ENCODE data around the gene ARHGAP1. TPM values are rescaled to one million over a fixed set of nuclear protein-coding genes. Genes with fewer than 3 reads are reported as not detected.

ARHGAP1 gene
- total RNA-seq, 3 donors from 2014 or later (not counting 1 experiment from before 2014, with no cell fraction given): 89.8 to 111 (median 102) TPM

GRCh38 chr11:46659908-46660307, 40.5 kb downstream of the ARHGAP1 start:
- intact Hi-C loops (cut with micrococcal nuclease): no loop called here
- 78% methylated on average over 1 of the region's 1 CpG for WGBS (ENCODE audit: insufficient coverage)
- H3K9me3 Mint-ChIP-seq: no peaks in the 10 kb centered on the region
- Histone ChIP-seq H3K27me3 (ENCODE audit: control insufficient read depth, insufficient read depth, low read length) (no peaks in the 10 kb centered on the region), H3K4me3 (ENCODE audit: low read length) (no peak overlapping the region), H3K9me3 (ENCODE audit: control insufficient read depth, insufficient read depth, low read length) (no peaks in the 10 kb centered on the region), H3K36me3 (ENCODE audit: control insufficient read depth, insufficient read depth, low read length) (peaks cover 70% of the 10 kb centered on the region), H3K27ac (ENCODE audit: low read length) (no peak overlapping the region), H3K4me1 (ENCODE audit: control insufficient read depth, insufficient read depth, low read length) (no peaks in the 10 kb centered on the region)
- peaks cover 7% of the 10 kb centered on the region for H3K36me3 Mint-ChIP-seq
- no peaks in the 10 kb centered on the region for H3K4me1 Mint-ChIP-seq
- no peak overlapping the region for H3K4me3 Mint-ChIP-seq
- no peak for ATAC-seq
- TF ChIP-seq CTCF (IDR thresholded peaks at IDR 0.05): no peak
- no peak for DNase-seq
- no peaks in the 10 kb centered on the region for H3K27me3 Mint-ChIP-seq (ENCODE audit: low read depth in 2 of 2)
- H3K27ac Mint-ChIP-seq: no peak overlapping the region

- Histone ChIP-seq H3K4me3 (ENCODE audit: low read length) (no peak overlapping the region), H3K4me1 (ENCODE audit: control insufficient read depth, insufficient read depth, low read length) (no peaks in the 10 kb centered on the region), H3K27ac (ENCODE audit: low read length) (no peak overlapping the region), H3K9me3 (ENCODE audit: control insufficient read depth, insufficient read depth, low read length) (no peaks in the 10 kb centered on the region), H3K27me3 (ENCODE audit: control insufficient read depth, insufficient read depth, low read length) (no peaks in the 10 kb centered on the region), H3K36me3 (ENCODE audit: control insufficient read depth, insufficient read depth, low read length) (peaks cover 72% of the 10 kb centered on the region)
- TF ChIP-seq CTCF (IDR thresholded peaks at IDR 0.05): no peak
- intact Hi-C loops (cut with micrococcal nuclease): no loop called here
- Mint-ChIP-seq H3K27me3 (ENCODE audit: low read depth in 2 of 2) (no peaks in the 10 kb centered on the region), H3K4me1 (no peaks in the 10 kb centered on the region), H3K4me3 (no peak overlapping the region), H3K27ac (no peak overlapping the region), H3K9me3 (no peaks in the 10 kb centered on the region), H3K36me3 (peaks cover 7% of the 10 kb centered on the region)
- no peak for DNase-seq
- WGBS (ENCODE audit: insufficient coverage): 89% methylated on average over 4 of the region's 4 CpGs
- no peak for ATAC-seq
Measured at GRCh38 chr11:46658259-46658658, 42.2 kb downstream of the ARHGAP1 start.

GRCh38 chr11:46657186-46657585, 43.2 kb downstream of the ARHGAP1 start:
- WGBS (ENCODE audit: insufficient coverage): 94% methylated on average over 3 of the region's 3 CpGs
- Mint-ChIP-seq H3K4me3 (no peak overlapping the region), H3K27ac (no peak overlapping the region), H3K36me3 (peaks cover 7% of the 10 kb centered on the region), H3K27me3 (ENCODE audit: low read depth in 2 of 2) (no peaks in the 10 kb centered on the region), H3K9me3 (no peaks in the 10 kb centered on the region), H3K4me1 (no peaks in the 10 kb centered on the region)
- no peak overlapping the region for H3K27ac ChIP-seq (ENCODE audit: low read length)
- intact Hi-C loops (cut with micrococcal nuclease): no loop called here
- TF ChIP-seq CTCF (IDR thresholded peaks at IDR 0.05): no peak
- H3K27me3 ChIP-seq (ENCODE audit: control insufficient read depth, insufficient read depth, low read length): no peaks in the 10 kb centered on the region
- no peaks in the 10 kb centered on the region for H3K4me1 ChIP-seq (ENCODE audit: control insufficient read depth, insufficient read depth, low read length)
- ATAC-seq: no peak
- H3K9me3 ChIP-seq (ENCODE audit: control insufficient read depth, insufficient read depth, low read length): no peaks in the 10 kb centered on the region
- DNase-seq: no peak
- H3K4me3 ChIP-seq (ENCODE audit: low read length): no peak overlapping the region
- peaks cover 75% of the 10 kb centered on the region for H3K36me3 ChIP-seq (ENCODE audit: control insufficient read depth, insufficient read depth, low read length)

- Mint-ChIP-seq H3K27ac (no peak overlapping the region), H3K9me3 (no peaks in the 10 kb centered on the region), H3K36me3 (peaks cover 16% of the 10 kb centered on the region), H3K27me3 (ENCODE audit: low read depth in 2 of 2) (no peaks in the 10 kb centered on the region), H3K4me3 (no peak overlapping the region), H3K4me1 (no peaks in the 10 kb centered on the region)
- intact Hi-C loops (cut with micrococcal nuclease): no loop called here
- Histone ChIP-seq H3K36me3 (ENCODE audit: control insufficient read depth, insufficient read depth, low read length) (peaks cover 74% of the 10 kb centered on the region), H3K27me3 (ENCODE audit: control insufficient read depth, insufficient read depth, low read length) (no peaks in the 10 kb centered on the region), H3K27ac (ENCODE audit: low read length) (no peak overlapping the region), H3K9me3 (ENCODE audit: control insufficient read depth, insufficient read depth, low read length) (no peaks in the 10 kb centered on the region), H3K4me1 (ENCODE audit: control insufficient read depth, insufficient read depth, low read length) (no peaks in the 10 kb centered on the region), H3K4me3 (ENCODE audit: low read length) (no peak overlapping the region)
- DNase-seq (no peak), ATAC-seq (no peak)
- whole genome bisulfite sequencing (ENCODE audit: insufficient coverage): 95% methylated on average over 4 of the region's 4 CpGs
- TF ChIP-seq CTCF (IDR thresholded peaks at IDR 0.05): no peak
Measured at GRCh38 chr11:46655631-46656030, 44.8 kb downstream of the ARHGAP1 start.

Data from natural killer cell (primary cell).